ENCODE data around the gene DIDO1. TPM values are rescaled to one million over a fixed set of nuclear protein-coding genes. Genes with fewer than 3 reads are reported as not detected.

DIDO1 gene
- total RNA-seq, 4 donors from 2014 or later, result 49.5 to 75.8 (median 66.5) TPM

DNA sequence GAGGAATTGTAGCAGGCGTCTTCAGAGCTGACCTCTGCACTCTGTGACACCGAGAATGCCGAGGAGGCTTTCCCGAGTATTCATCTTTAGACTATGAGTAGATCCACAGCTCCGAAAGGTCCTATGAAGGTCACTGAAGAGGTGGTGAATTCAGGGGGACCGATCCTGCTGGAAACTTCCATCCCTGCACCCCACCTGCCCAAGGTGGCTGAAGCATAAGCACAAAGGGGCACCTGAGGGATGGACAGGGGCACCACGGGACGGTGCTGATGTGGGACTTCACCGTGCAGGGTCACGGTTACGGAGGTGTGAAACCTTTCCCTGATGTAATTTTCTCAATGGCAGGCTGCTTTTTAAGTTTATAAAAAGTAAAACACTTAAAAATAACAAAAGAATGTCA is 24.4 kb downstream of the DIDO1 start:
- TF ChIP-seq, protein P1, sequence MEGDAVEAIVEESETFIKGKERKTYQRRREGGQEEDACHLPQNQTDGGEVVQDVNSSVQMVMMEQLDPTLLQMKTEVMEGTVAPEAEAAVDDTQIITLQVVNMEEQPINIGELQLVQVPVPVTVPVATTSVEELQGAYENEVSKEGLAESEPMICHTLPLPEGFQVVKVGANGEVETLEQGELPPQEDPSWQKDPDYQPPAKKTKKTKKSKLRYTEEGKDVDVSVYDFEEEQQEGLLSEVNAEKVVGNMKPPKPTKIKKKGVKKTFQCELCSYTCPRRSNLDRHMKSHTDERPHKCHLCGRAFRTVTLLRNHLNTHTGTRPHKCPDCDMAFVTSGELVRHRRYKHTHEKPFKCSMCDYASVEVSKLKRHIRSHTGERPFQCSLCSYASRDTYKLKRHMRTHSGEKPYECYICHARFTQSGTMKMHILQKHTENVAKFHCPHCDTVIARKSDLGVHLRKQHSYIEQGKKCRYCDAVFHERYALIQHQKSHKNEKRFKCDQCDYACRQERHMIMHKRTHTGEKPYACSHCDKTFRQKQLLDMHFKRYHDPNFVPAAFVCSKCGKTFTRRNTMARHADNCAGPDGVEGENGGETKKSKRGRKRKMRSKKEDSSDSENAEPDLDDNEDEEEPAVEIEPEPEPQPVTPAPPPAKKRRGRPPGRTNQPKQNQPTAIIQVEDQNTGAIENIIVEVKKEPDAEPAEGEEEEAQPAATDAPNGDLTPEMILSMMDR (IDR thresholded peaks at IDR 0.05), result no peak
- TF ChIP-seq POLR2AphosphoS5 (IDR thresholded peaks at IDR 0.05), result no peak
- TF ChIP-seq EP300 (IDR thresholded peaks at IDR 0.05), result no peak
- no peak for TF ChIP-seq POLR2A (IDR thresholded peaks at IDR 0.05)
- H3K36me3 ChIP-seq, result peaks cover 0 to 63% of the 10 kb centered on the region in 2 donors

DNA sequence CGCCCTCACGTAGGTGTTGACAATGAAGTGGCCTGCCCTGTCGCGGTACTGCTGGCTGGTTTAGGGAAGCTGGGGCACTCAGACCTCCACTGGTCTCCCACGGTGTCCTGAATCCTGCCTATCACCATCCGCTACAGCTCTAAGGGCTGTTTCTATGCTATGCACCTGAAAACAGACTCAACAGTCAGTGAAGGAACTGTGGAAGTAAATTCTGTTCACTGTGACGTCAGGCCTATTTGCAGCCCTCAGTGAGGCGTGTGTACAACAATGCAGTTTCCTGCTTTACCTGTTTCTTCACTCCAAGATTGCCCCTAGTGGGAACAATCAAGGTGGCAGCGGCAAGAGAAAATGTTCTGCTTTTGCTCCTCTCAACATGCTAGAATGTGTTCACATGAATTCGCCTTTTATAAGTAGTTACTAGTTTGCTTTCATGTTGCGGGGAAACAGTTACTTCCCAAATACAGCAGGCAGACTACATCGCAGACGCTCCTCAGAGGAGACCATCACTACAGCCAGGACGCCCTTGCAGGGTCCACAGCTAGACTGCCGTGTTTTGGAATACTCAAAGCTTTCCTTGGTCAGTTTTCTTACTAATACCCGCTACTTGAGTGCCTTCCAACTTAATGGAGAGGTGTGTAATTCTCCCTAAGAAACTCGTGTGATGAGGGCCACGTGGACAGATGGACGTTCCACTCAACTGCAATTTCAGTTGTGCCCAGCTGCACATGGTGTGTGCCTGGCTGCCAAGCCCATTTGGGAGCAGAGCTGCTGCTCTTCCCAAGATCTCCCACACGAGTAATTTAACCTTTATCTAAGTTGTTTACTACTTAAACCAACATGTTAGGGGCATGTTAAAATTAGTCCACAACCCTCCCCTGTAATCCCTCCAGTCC is 25.4 kb downstream of the DIDO1 start:
- Histone ChIP-seq H3K4me3 (no peak overlapping the region), H3K36me3 (peaks cover 0 to 63% of the 10 kb centered on the region in 2 donors)

More for the DNA sequence above, 24.4 kb downstream of the DIDO1 start:
- ATAC-seq, result no peak
- Histone ChIP-seq H3K9me3 (no peaks in the 10 kb centered on the region), H3K4me1 (peaks cover 5 to 43% (median 13%) of the 10 kb centered on the region in 3 donors), H3K27ac (no peak overlapping the region), H3K4me3 (no peak overlapping the region), H3K27me3 (no peaks in the 10 kb centered on the region)
- 82 to 83% methylated on average over 2 to 11 of the region's 11 CpGs for WGBS, 2 donors (ENCODE audit: low coverage in 1 of 2)

DNA sequence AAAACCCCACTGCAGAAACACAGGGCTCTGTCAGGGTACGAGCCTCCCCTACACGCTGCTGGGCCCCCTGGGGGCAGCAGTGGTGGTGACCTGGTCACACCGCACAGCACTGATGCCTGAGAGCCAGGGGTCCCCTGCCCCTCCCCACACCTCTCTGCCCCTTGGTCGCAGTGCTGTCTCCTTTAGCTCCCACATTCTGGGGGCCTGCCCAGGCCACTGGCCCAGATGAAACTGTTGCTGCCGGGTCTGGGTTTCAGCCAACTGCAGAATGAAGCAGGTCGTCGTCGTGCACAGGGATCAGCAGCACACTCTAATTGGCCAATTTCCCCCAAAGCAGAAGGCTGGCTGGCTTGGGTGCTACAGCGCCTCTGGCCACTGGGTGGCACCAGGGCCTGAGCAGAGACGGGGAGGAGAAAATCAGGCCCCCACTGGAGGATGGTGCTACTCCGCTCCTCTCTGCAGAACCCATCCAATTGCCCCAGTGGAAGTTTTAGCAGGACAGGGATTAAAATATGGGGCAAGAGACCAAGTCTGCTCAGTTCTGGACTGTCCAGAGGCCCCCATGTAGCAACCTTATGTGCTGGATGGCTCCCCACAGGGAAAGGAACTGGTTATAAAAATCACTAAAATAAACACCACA is 26.1 kb downstream of the DIDO1 start:
- Histone ChIP-seq H3K4me1 (peaks cover 5 to 43% (median 13%) of the 10 kb centered on the region in 3 donors), H3K27ac (peak overlapping the region in 2 of 4 donors; percentile 40 to 44), H3K9me3 (no peaks in the 10 kb centered on the region), H3K4me3 (no peak overlapping the region), H3K27me3 (no peaks in the 10 kb centered on the region), H3K36me3 (peaks cover 0 to 63% of the 10 kb centered on the region in 2 donors)
- TF ChIP-seq, protein P1 (IDR thresholded peaks at IDR 0.05), result peak; percentile 89 to 93 (median 91)
- TF ChIP-seq POLR2AphosphoS5 (IDR thresholded peaks at IDR 0.05) (peak; percentile 56), EP300 (IDR thresholded peaks at IDR 0.05) (no peak)
- no CpG with 5 or more reads among the region's 11 CpGs for WGBS, 2 donors (ENCODE audit: low coverage in 1 of 2)
- peak; percentile 90 for ATAC-seq

More for the DNA sequence above, 25.4 kb downstream of the DIDO1 start:
- Histone ChIP-seq H3K27ac (peak overlapping the region in 2 of 4 donors; percentile 30), H3K27me3 (no peaks in the 10 kb centered on the region), H3K9me3 (no peaks in the 10 kb centered on the region), H3K4me1 (peaks cover 5 to 43% (median 13%) of the 10 kb centered on the region in 3 donors)
- no peak for TF ChIP-seq POLR2AphosphoS5 (IDR thresholded peaks at IDR 0.05)
- no peak for TF ChIP-seq POLR2A (IDR thresholded peaks at IDR 0.05)
- TF ChIP-seq, protein P1 (IDR thresholded peaks at IDR 0.05), result no peak
- no peak for TF ChIP-seq EP300 (IDR thresholded peaks at IDR 0.05)
- WGBS, 2 donors (ENCODE audit: low coverage in 1 of 2), result 46 to 48% methylated on average over 9 to 17 of the region's 20 CpGs
- ATAC-seq, result no peak

DNA sequence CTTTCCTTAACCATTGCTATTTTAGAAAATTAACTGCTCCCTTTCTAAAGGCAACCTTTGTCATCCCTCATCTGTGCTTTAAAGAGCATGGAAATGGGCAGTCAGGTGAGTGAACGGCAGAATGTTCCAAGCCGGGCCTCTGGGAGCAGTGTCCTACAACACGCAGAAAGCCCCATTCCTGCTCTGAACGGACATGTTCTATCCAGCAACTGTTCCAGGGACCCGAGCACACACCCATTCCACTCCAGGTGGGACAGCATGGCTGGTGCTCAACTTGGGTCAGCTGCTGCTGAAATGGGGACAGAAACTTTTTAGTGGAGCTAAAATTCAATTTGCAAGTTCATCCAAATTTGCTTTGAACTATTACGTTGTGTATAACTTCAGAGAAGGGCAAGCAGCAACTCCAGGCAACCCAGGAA is 26.7 kb downstream of the DIDO1 start:
- peak; percentile 19 for ATAC-seq
- Histone ChIP-seq H3K27me3 (no peaks in the 10 kb centered on the region), H3K4me1 (peaks cover 5 to 43% (median 13%) of the 10 kb centered on the region in 3 donors), H3K4me3 (no peak overlapping the region), H3K27ac (peak overlapping the region in 2 of 4 donors; percentile 40 to 44), H3K36me3 (peaks cover 0 to 63% of the 10 kb centered on the region in 2 donors), H3K9me3 (no peaks in the 10 kb centered on the region)
- 0% methylated on average over 1 to 3 of the region's 6 CpGs for WGBS, 2 donors (ENCODE audit: low coverage in 1 of 2)
- TF ChIP-seq POLR2A (IDR thresholded peaks at IDR 0.05) (no peak), POLR2AphosphoS5 (IDR thresholded peaks at IDR 0.05) (no peak), EP300 (IDR thresholded peaks at IDR 0.05) (no peak)
- TF ChIP-seq, protein P1 (IDR thresholded peaks at IDR 0.05), result peak in 2 of 4 experiments; percentile 13 to 20
